Thyroid gland (tissue), 4 donors: ENCODE results near the gene ZNF184. TPM values are rescaled to one million over a fixed set of nuclear protein-coding genes. Genes with fewer than 3 reads are reported as not detected.

Source experiments
- DNase-seq, 2 donors: peaks; one replicate each; pipeline ENCODE4 v3.0.0-alpha.2; 2019
- H3K27ac ChIP-seq, 3 donors: fragments of 200-600 bp; sonication (generic); 1 replicate in 2 of 3; 2 replicates in 1 of 3; pipeline ENCODE4 v1.5.1; 2016 to 2019; ENCODE audit warnings: mild to moderate bottlenecking in 1 of 3, moderate library complexity in 1 of 3
- H3K27me3 ChIP-seq: fragments of 200-600 bp; sonication (generic); one replicate; pipeline ENCODE4 v1.5.1; 2019
- H3K36me3 ChIP-seq, 2 donors: fragments of 200-600 bp; sonication (generic); one replicate each; pipeline ENCODE4 v1.5.1; 2016 to 2019
- H3K4me1 ChIP-seq, 2 donors: fragments of 200-600 bp; sonication (generic); one replicate each; pipeline ENCODE4 v1.5.1; 2017 to 2019
- H3K4me3 ChIP-seq, 3 donors: fragments of 200-600 bp; sonication (generic); replicated peaks in 1 of 3; 1 replicate in 2 of 3; 2 replicates in 1 of 3; pipeline ENCODE4 v1.5.1; 2016; ENCODE audit warnings: mild to moderate bottlenecking in 1 of 3
- H3K9me3 ChIP-seq: fragments of 200-600 bp; sonication (generic); one replicate; pipeline ENCODE4 v1.5.1; 2017
- CTCF ChIP-seq, 6 experiments: fragments of 200-600 bp in 3 of 6; fragments of 450-650 bp in 3 of 6; sonication (generic) in 3 of 6; IDR thresholded peaks; one replicate each; pipeline ENCODE4 v1.5.1; 2016 to 2019; ENCODE audit warnings: antibody characterized with exemption in 6 of 6, mild to moderate bottlenecking in 2 of 6, inconsistent platforms in 1 of 6, moderate library complexity in 1 of 6
- POLR2A ChIP-seq, 2 donors: fragments of 450-650 bp; IDR thresholded peaks; one replicate each; pipeline ENCODE4 v1.6.1; 2017; ENCODE audit warnings: antibody characterized with exemption in 2 of 2, mild to moderate bottlenecking in 2 of 2, moderate library complexity in 1 of 2
- WGBS, 2 donors: methylation state at CpG; one replicate each; pipeline ENCODE4 v1.1.5; 2017; 5-methylcytosine and 5-hydroxymethylcytosine counted together
- intact Hi-C: fragments of 100-400 bp; cut with DNase I; formaldehyde crosslinking; loops from one replicate; pipeline ENCODE4 v1.15.1; 2023
- total RNA-seq, 4 donors: library from RNA; depleted of rRNA; stranded (reverse); fragments of >200 nt; gene quantifications; one replicate each; pipeline ENCODE4 v1.2.3, GENCODE V29; 2016

ZNF184 gene
- total RNA-seq, 4 donors from 2014 or later = 7.6 to 12.1 (median 10.9) TPM

- no peak overlapping the region for H3K27ac ChIP-seq
- TF ChIP-seq POLR2A (IDR thresholded peaks at IDR 0.05) = no peak
- TF ChIP-seq CTCF (IDR thresholded peaks at IDR 0.05) = no peak
- H3K4me1 ChIP-seq = peaks cover 0 to 5% of the 10 kb centered on the region in 2 donors
- no peak overlapping the region for H3K4me3 ChIP-seq
- intact Hi-C loops = no loop called here
- H3K36me3 ChIP-seq = no peaks in the 10 kb centered on the region
- WGBS, 2 donors = 27 to 31% methylated on average over 28 of the region's 28 CpGs
- H3K27me3 ChIP-seq = peaks cover 15% of the 10 kb centered on the region
- H3K9me3 ChIP-seq = no peaks in the 10 kb centered on the region
- DNase-seq = no peak
Measured at GRCh38 chr6:27514906-27515495, 42.1 kb upstream of the ZNF184 start.

- intact Hi-C loops = no loop called here
- 87 to 93% methylated on average over 2 of the region's 2 CpGs for WGBS, 2 donors
- no peaks in the 10 kb centered on the region for H3K36me3 ChIP-seq
- TF ChIP-seq CTCF (IDR thresholded peaks at IDR 0.05) = no peak
- TF ChIP-seq POLR2A (IDR thresholded peaks at IDR 0.05) = no peak
- H3K4me3 ChIP-seq = no peak overlapping the region
- H3K27ac ChIP-seq = no peak overlapping the region
- H3K27me3 ChIP-seq = peaks cover 15% of the 10 kb centered on the region
- no peaks in the 10 kb centered on the region for H3K4me1 ChIP-seq
- DNase-seq = no peak
- H3K9me3 ChIP-seq = no peaks in the 10 kb centered on the region
Measured at GRCh38 chr6:27512525-27512924, 39.6 kb upstream of the ZNF184 start.

DNA sequence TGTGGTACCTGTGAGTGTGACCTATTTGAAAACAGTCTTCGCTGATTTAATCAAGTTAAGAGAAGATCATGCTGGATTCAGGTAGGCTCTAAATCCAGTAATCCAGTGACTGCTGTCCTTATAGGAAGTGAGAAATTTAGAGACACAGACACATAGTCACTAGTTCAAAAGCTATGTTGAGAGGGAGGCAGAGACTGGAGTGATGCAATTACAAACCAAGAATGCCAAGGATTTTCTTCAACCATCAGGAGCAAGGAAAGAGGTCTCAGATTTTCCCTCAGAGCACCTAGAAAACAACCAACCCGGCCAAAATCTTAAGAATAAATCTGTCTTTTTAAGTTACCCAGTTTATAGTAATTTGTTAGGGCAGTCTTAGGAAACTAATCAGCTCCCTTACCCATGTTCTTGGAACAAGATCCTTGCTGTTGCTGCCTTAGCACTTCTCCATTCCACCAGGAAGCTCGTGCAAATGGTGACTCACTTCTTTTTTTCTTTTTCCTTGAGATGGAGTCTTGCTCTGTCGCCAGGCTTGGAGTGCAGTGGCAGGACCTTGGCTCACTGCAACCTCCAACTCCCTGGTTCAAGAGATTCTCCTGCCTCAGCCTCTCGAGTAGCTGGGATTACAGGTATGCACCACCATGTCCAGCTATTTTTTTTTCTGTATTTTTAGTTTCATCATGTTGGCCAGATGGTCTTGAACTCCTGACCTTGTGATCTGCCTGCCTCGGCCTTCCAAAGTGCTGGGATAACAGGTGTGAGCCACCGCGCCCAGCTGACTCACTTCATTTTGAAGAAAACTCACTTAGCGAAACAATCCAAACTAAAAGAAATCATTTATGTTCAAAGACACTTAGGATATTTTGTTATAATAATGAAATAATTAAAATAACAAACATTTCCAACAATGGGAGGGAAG, 34.4 kb upstream of the ZNF184 start:
- WGBS, 2 donors = 82 to 87% methylated on average over 9 of the region's 9 CpGs
- peaks cover 13% of the 10 kb centered on the region for H3K27me3 ChIP-seq
- no peaks in the 10 kb centered on the region for H3K9me3 ChIP-seq
- DNase-seq = no peak
- H3K27ac ChIP-seq = no peak overlapping the region
- TF ChIP-seq POLR2A (IDR thresholded peaks at IDR 0.05) (no peak), CTCF (IDR thresholded peaks at IDR 0.05) (no peak)
- H3K4me1 ChIP-seq = peaks cover 3 to 10% of the 10 kb centered on the region in 2 donors
- no peak overlapping the region for H3K4me3 ChIP-seq
- no peaks in the 10 kb centered on the region for H3K36me3 ChIP-seq
- intact Hi-C loops = no loop called here

- Histone ChIP-seq H3K4me1 (peaks cover 3 to 12% of the 10 kb centered on the region in 2 donors), H3K36me3 (no peaks in the 10 kb centered on the region), H3K27me3 (peaks cover 6% of the 10 kb centered on the region), H3K27ac (no peak overlapping the region), H3K4me3 (no peak overlapping the region), H3K9me3 (no peaks in the 10 kb centered on the region)
- 25 to 36% methylated on average over 20 of the region's 20 CpGs for WGBS, 2 donors
- intact Hi-C loops = no loop called here
- peak; percentile 32 to 34 for DNase-seq
- no peak for TF ChIP-seq POLR2A (IDR thresholded peaks at IDR 0.05)
- TF ChIP-seq CTCF (IDR thresholded peaks at IDR 0.05) = no peak
Measured at GRCh38 chr6:27505209-27506027, 32.5 kb upstream of the ZNF184 start.
